ENCODE data around the gene PAX6. TPM values are rescaled to one million over a fixed set of nuclear protein-coding genes. Genes with fewer than 3 reads are reported as not detected.

Gene PAX6
- total and polyA plus RNA-seq, 2 of the 4 experiments (the other 2 are of a cell fraction): not detected

DNA sequence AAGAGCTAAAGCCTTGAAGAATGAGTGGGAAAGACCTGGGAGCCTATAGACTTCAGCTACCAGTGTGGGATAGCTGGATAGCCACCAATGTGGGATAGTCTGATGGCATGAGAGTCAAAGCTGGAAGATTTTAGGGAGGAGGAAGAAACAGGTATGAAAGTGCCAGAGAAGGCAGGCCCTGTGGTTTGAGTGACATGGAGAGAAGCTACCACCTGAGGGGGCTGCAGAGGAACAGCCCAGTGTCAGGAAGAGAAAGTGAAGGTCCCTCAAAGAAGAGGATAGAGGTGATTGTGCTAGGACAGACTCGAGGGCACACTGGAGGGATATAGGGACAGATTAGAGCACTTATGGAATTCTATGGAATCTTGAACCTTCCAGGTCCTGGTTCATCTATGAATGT lies 23.1 kb upstream of the PAX6 start:
- Histone ChIP-seq H2AK9ac (replicated peaks; ENCODE audit: low read depth, low read length, poor library complexity) (no peak overlapping the region), H3K4me2 (ENCODE audit: low read depth, low read length) (no peak overlapping the region), H3K27me3 (ENCODE audit: control insufficient read depth, insufficient read depth, low read length) (peaks cover 39% of the 10 kb centered on the region), H3K79me1 (ENCODE audit: low read depth in 1 of 2, low read length in 2 of 2) (no peaks in the 10 kb centered on the region), H3K4me1 (ENCODE audit: control insufficient read depth, insufficient read depth, low read length) (no peaks in the 10 kb centered on the region), H4K20me1 (ENCODE audit: insufficient read depth, low read length) (no peaks in the 10 kb centered on the region), H4K8ac (ENCODE audit: low read depth in 2 of 2, low read length in 2 of 2) (no peak overlapping the region), H3K56ac (ENCODE audit: extremely low read depth, insufficient read depth, low read length) (no peak overlapping the region), H2AK5ac (ENCODE audit: low read depth, low read length) (no peak overlapping the region), H3K9me3 (ENCODE audit: control insufficient read depth, insufficient read depth, low read length) (no peaks in the 10 kb centered on the region; the same call in 1 of the 2 replicates), H3K18ac (ENCODE audit: low read depth, low read length) (no peak overlapping the region), H2BK120ac (ENCODE audit: low read depth, low read length) (no peak overlapping the region), H3K9me1 (ENCODE audit: insufficient read depth, low read length) (no peaks in the 10 kb centered on the region), H2BK5ac (ENCODE audit: low read depth, low read length, poor library complexity, severe bottlenecking) (no peak overlapping the region), H3K9ac (ENCODE audit: low read depth, low read length) (no peak overlapping the region), H3K4ac (ENCODE audit: low read depth, low read length) (no peak overlapping the region), H3K23ac (ENCODE audit: low read depth, low read length) (no peak overlapping the region), H3K27ac (ENCODE audit: insufficient read depth, low read length) (no peak overlapping the region), H3K14ac (replicated peaks; ENCODE audit: low read depth, low read length) (no peak overlapping the region), H2BK20ac (ENCODE audit: low read depth, low read length) (no peak overlapping the region), H3K4me3 (ENCODE audit: insufficient read depth, low read depth, low read length) (no peak overlapping the region), H4K5ac (ENCODE audit: low read depth, low read length) (no peak overlapping the region), H2BK15ac (ENCODE audit: low read depth, low read length) (no peak overlapping the region), H4K91ac (ENCODE audit: insufficient read depth, low read depth, low read length) (no peak overlapping the region), H3K36me3 (ENCODE audit: control insufficient read depth, insufficient read depth, low read length) (no peaks in the 10 kb centered on the region), H2AFZ (replicated peaks; ENCODE audit: low read length, poor library complexity) (no peak overlapping the region)
- BruUV-seq (replicated peaks): no TSS peak
- no CpG with 5 or more reads among the region's 1 CpG for WGBS, 2 experiments (ENCODE audit: extremely low coverage in 2 of 2, insufficient read length in 1 of 2)
- ChIA-PET POLR2A (ENCODE audit: unreplicated experiment) (no interaction called here), CTCF (no interaction called here)
- intact Hi-C loops (cut with micrococcal nuclease) (no loop called here), in situ Hi-C loops (cut with MboI; ENCODE audit: low sequenced_read_pairs) (no loop called here), dilution Hi-C loops (cut with HindIII; ENCODE audit: low sequenced_read_pairs, unreplicated experiment) (no loop called here)
- TF ChIP-seq RCOR1 (IDR thresholded peaks at IDR 0.05; ENCODE audit: insufficient replicate concordance, low read length): no peak
- ATAC-seq (ENCODE audit: low read depth) (no peak), DNase-seq (no peak)

All from IMR-90 (cell line).